ENCODE data around the gene FAIM2.

DNA sequence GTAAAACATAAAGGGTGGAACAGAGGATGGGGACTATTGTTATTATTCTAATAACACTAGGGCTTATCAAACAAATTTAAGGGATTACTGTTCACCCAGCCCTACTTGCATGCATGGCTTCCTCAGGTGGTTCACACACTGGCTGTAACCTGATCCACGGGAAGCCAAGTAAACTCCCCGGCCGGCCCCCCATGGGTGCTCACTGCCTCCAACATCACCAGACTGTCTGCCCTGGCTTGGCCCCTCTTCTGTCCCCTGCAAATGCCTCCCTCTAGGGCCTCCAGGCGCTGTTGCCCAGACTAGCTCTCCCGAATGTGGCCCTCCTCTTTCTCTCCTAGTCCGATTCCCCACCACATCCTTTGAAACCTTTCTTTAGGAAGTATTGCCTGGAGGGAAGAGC lies 18.6 kb downstream of the FAIM2 start:
- TF ChIP-seq, protein P1, sequence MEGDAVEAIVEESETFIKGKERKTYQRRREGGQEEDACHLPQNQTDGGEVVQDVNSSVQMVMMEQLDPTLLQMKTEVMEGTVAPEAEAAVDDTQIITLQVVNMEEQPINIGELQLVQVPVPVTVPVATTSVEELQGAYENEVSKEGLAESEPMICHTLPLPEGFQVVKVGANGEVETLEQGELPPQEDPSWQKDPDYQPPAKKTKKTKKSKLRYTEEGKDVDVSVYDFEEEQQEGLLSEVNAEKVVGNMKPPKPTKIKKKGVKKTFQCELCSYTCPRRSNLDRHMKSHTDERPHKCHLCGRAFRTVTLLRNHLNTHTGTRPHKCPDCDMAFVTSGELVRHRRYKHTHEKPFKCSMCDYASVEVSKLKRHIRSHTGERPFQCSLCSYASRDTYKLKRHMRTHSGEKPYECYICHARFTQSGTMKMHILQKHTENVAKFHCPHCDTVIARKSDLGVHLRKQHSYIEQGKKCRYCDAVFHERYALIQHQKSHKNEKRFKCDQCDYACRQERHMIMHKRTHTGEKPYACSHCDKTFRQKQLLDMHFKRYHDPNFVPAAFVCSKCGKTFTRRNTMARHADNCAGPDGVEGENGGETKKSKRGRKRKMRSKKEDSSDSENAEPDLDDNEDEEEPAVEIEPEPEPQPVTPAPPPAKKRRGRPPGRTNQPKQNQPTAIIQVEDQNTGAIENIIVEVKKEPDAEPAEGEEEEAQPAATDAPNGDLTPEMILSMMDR (IDR thresholded peaks at IDR 0.05), result no peak
- no peak for TF ChIP-seq POLR2A (IDR thresholded peaks at IDR 0.05)
